Immature natural killer cell (primary cell): Measurements from ENCODE around the gene AVL9. TPM values are rescaled to one million over a fixed set of nuclear protein-coding genes. Genes with fewer than 3 reads are reported as not detected.
"Not testable (repeated sequence)": the region's sequence is repeated elsewhere in the genome, so short reads cannot be mapped to it uniquely, and the experiment has no call there.

ENCODE experiments used
- DNase-seq, 3 donors: peaks; one replicate each; pipeline ENCODE4 v3.0.0; 2022; ENCODE audit warnings: mixed read lengths in 1 of 3
- H3K27ac Mint-ChIP-seq, 6 donors: one replicate each; pipeline ENCODE4 v1.8.0; 2020; ENCODE audit warnings: mixed read lengths in 6 of 6, mild to moderate bottlenecking in 5 of 6, inconsistent platforms in 4 of 6, moderate library complexity in 3 of 6
- H3K27me3 Mint-ChIP-seq, 3 donors: one replicate each; pipeline ENCODE4 v1.8.0; 2020 to 2021; ENCODE audit warnings: low read depth in 3 of 3, mild to moderate bottlenecking in 3 of 3, mixed read lengths in 3 of 3, moderate library complexity in 3 of 3, inconsistent platforms in 1 of 3
- H3K36me3 Mint-ChIP-seq, 3 donors: one replicate each; pipeline ENCODE4 v1.8.0; 2020; ENCODE audit warnings: mixed read lengths in 3 of 3, inconsistent platforms in 2 of 3, mild to moderate bottlenecking in 2 of 3
- H3K4me1 Mint-ChIP-seq, 2 donors: one replicate each; pipeline ENCODE4 v1.8.0; 2020; ENCODE audit warnings: inconsistent platforms in 2 of 2, mild to moderate bottlenecking in 2 of 2, mixed read lengths in 2 of 2, moderate library complexity in 1 of 2
- H3K4me3 Mint-ChIP-seq, 5 donors: one replicate each; pipeline ENCODE4 v1.8.0; 2020; ENCODE audit warnings: mild to moderate bottlenecking in 5 of 5, mixed read lengths in 5 of 5, inconsistent platforms in 3 of 5, moderate library complexity in 3 of 5
- H3K9me3 Mint-ChIP-seq, 6 donors: one replicate each; pipeline ENCODE4 v1.8.0; 2020; ENCODE audit warnings: mild to moderate bottlenecking in 6 of 6, mixed read lengths in 6 of 6, inconsistent platforms in 4 of 6, moderate library complexity in 3 of 6
- polyA plus RNA-seq, 3 donors: library from polyadenylated mRNA; unstranded; fragments of 300-500 nt; fragmentation: Illumina TruSeq; gene quantifications; one replicate each; pipeline ENCODE4 v1.2.3, GENCODE V29; 2021

Gene AVL9
- polyA plus RNA-seq = 10 to 100 TPM in 1 of 3 donors, 1 to 10 TPM in 2; 8.4 to 14.5 (median 9.3) TPM

GRCh38 chr7:32495298-32496051, at the start of gene AVL9:
AVL9 (plus strand) TSS chr7:32495489; CDS start chr7:32495710, 221 bp downstream.
- Mint-ChIP-seq H3K4me1 (peaks cover 40 to 48% of the 10 kb centered on the region in 2 donors), H3K9me3 (no peaks in the 10 kb centered on the region), H3K36me3 (no peaks in the 10 kb centered on the region), H3K27ac (peak within 1 kb of the TSS; percentile 84 to 98 (median 97)), H3K4me3 (peak within 1 kb of the TSS; percentile 92 to 98 (median 95)), H3K27me3 (peaks cover 3 to 14% (median 9%) of the 10 kb centered on the region in 3 donors)
- DNase-seq = peak; percentile 98 to 99 (median 99)

- Mint-ChIP-seq H3K9me3 (peaks cover 0 to 2% (median 0%) of the 10 kb centered on the region in 6 donors), H3K4me3 (no peak overlapping the region), H3K36me3 (no peaks in the 10 kb centered on the region), H3K27ac (no peak overlapping the region), H3K4me1 (no peaks in the 10 kb centered on the region), H3K27me3 (peaks cover 1 to 10% (median 7%) of the 10 kb centered on the region in 3 donors)
- DNase-seq = no peak
Measured at GRCh38 chr7:32447218-32447617, 48.1 kb upstream of the AVL9 start.

GRCh38 chr7:32453341-32454011, 41.8 kb upstream of the AVL9 start:
- H3K36me3 Mint-ChIP-seq = no peaks in the 10 kb centered on the region
- H3K4me3 Mint-ChIP-seq = no peak overlapping the region
- no peaks in the 10 kb centered on the region for H3K4me1 Mint-ChIP-seq
- H3K9me3 Mint-ChIP-seq = peaks cover 0 to under 1% (median 0%) of the 10 kb centered on the region in 6 donors
- H3K27ac Mint-ChIP-seq = no peak overlapping the region
- H3K27me3 Mint-ChIP-seq = peaks cover 2 to 11% (median 8%) of the 10 kb centered on the region in 3 donors
- no peak for DNase-seq

- H3K4me1 Mint-ChIP-seq = no peaks in the 10 kb centered on the region
- peaks cover 0 to 3% (median 0%) of the 10 kb centered on the region in 6 donors for H3K9me3 Mint-ChIP-seq
- H3K36me3 Mint-ChIP-seq = no peaks in the 10 kb centered on the region
Measured at GRCh38 chr7:32458025-32458424, 37.3 kb upstream of the AVL9 start.

GRCh38 chr7:32459788-32460187, 35.5 kb upstream of the AVL9 start:
- Mint-ChIP-seq H3K27ac (no peak overlapping the region), H3K36me3 (no peaks in the 10 kb centered on the region), H3K27me3 (peaks cover 0 to 6% (median 1%) of the 10 kb centered on the region in 3 donors), H3K4me1 (no peaks in the 10 kb centered on the region), H3K4me3 (no peak overlapping the region), H3K9me3 (peaks cover 0 to 3% (median 0%) of the 10 kb centered on the region in 6 donors)
- DNase-seq = no peak

More at GRCh38 chr7:32458025-32458424, 37.3 kb upstream of the AVL9 start:
- no peak overlapping the region for H3K27ac Mint-ChIP-seq
- H3K27me3 Mint-ChIP-seq = peaks cover 1 to 11% (median 4%) of the 10 kb centered on the region in 3 donors
- DNase-seq = no peak
- no peak overlapping the region for H3K4me3 Mint-ChIP-seq

- Mint-ChIP-seq H3K9me3 (peaks cover 0 to 3% (median 0%) of the 10 kb centered on the region in 6 donors), H3K36me3 (no peaks in the 10 kb centered on the region), H3K4me3 (no peak overlapping the region), H3K27me3 (peaks cover 1 to 6% (median 2%) of the 10 kb centered on the region in 3 donors), H3K4me1 (no peaks in the 10 kb centered on the region), H3K27ac (no peak overlapping the region)
- DNase-seq = no peak
Measured at GRCh38 chr7:32461484-32461883, 33.8 kb upstream of the AVL9 start.

- H3K27me3 Mint-ChIP-seq = peaks cover 1 to 5% (median 3%) of the 10 kb centered on the region in 3 donors
- DNase-seq = no peak
- no peaks in the 10 kb centered on the region for H3K36me3 Mint-ChIP-seq
- H3K4me1 Mint-ChIP-seq = no peaks in the 10 kb centered on the region
- no peak overlapping the region for H3K27ac Mint-ChIP-seq
- H3K9me3 Mint-ChIP-seq = peaks cover 0 to 3% (median 0%) of the 10 kb centered on the region in 6 donors
- H3K4me3 Mint-ChIP-seq = no peak overlapping the region
Measured at GRCh38 chr7:32462451-32462850, 32.8 kb upstream of the AVL9 start.

GRCh38 chr7:32462977-32463376, 32.3 kb upstream of the AVL9 start:
- Mint-ChIP-seq H3K36me3 (no peaks in the 10 kb centered on the region), H3K9me3 (peaks cover 0 to 3% (median 0%) of the 10 kb centered on the region in 6 donors), H3K27ac (no peak overlapping the region), H3K27me3 (peaks cover 0 to 3% (median 2%) of the 10 kb centered on the region in 3 donors), H3K4me1 (no peaks in the 10 kb centered on the region), H3K4me3 (no peak overlapping the region)
- DNase-seq = no peak

- DNase-seq, H3K4me3 Mint-ChIP-seq, H3K4me1 Mint-ChIP-seq, H3K9me3 Mint-ChIP-seq, H3K27me3 Mint-ChIP-seq, H3K27ac Mint-ChIP-seq, H3K36me3 Mint-ChIP-seq: not testable (repeated sequence)
Measured at GRCh38 chr7:32464641-32465416, 30.5 kb upstream of the AVL9 start.

GRCh38 chr7:32470004-32470403, 25.3 kb upstream of the AVL9 start:
- H3K27ac Mint-ChIP-seq, H3K36me3 Mint-ChIP-seq, DNase-seq, H3K4me1 Mint-ChIP-seq, H3K27me3 Mint-ChIP-seq, H3K9me3 Mint-ChIP-seq, H3K4me3 Mint-ChIP-seq: not testable (repeated sequence)

GRCh38 chr7:32470871-32471270, 24.4 kb upstream of the AVL9 start:
- DNase-seq = no peak
- H3K27ac Mint-ChIP-seq = no peak overlapping the region
- H3K36me3 Mint-ChIP-seq = no peaks in the 10 kb centered on the region
- peaks cover 0 to 3% (median 0%) of the 10 kb centered on the region in 6 donors for H3K9me3 Mint-ChIP-seq
- H3K4me3 Mint-ChIP-seq = no peak overlapping the region
- peaks cover 1 to 6% (median 2%) of the 10 kb centered on the region in 3 donors for H3K27me3 Mint-ChIP-seq
- no peaks in the 10 kb centered on the region for H3K4me1 Mint-ChIP-seq

- no peak overlapping the region for H3K27ac Mint-ChIP-seq
- H3K27me3 Mint-ChIP-seq = peaks cover 1 to 5% (median 2%) of the 10 kb centered on the region in 3 donors
- DNase-seq = no peak
- H3K36me3 Mint-ChIP-seq = no peaks in the 10 kb centered on the region
- peaks cover 0 to 3% (median 0%) of the 10 kb centered on the region in 6 donors for H3K9me3 Mint-ChIP-seq
- no peaks in the 10 kb centered on the region for H3K4me1 Mint-ChIP-seq
- H3K4me3 Mint-ChIP-seq = no peak overlapping the region
Measured at GRCh38 chr7:32472015-32472414, 23.3 kb upstream of the AVL9 start.

- peaks cover 1 to 3% (median 2%) of the 10 kb centered on the region in 3 donors for H3K27me3 Mint-ChIP-seq
- H3K4me3 Mint-ChIP-seq = no peak overlapping the region
- peaks cover 0 to 3% (median 0%) of the 10 kb centered on the region in 6 donors for H3K9me3 Mint-ChIP-seq
- H3K27ac Mint-ChIP-seq = no peak overlapping the region
- no peaks in the 10 kb centered on the region for H3K36me3 Mint-ChIP-seq
- H3K4me1 Mint-ChIP-seq = no peaks in the 10 kb centered on the region
- DNase-seq = no peak
Measured at GRCh38 chr7:32474008-32474407, 21.3 kb upstream of the AVL9 start.
